SK-N-MC (cell line): ENCODE results near the gene GSK3B.

Source experiments
- EZH2 ChIP-seq: fragments of 200-600 bp; sonication (generic); IDR thresholded peaks from one replicate; pipeline ENCODE4 v1.6.1; 2017; ENCODE audit warnings: antibody characterized with exemption
- POLR2AphosphoS5 ChIP-seq: IDR thresholded peaks from 2 replicates; pipeline ENCODE4 v1.6.1; 2012; ENCODE audit warnings: mild to moderate bottlenecking, low read depth, low read length, borderline replicate concordance

DNA sequence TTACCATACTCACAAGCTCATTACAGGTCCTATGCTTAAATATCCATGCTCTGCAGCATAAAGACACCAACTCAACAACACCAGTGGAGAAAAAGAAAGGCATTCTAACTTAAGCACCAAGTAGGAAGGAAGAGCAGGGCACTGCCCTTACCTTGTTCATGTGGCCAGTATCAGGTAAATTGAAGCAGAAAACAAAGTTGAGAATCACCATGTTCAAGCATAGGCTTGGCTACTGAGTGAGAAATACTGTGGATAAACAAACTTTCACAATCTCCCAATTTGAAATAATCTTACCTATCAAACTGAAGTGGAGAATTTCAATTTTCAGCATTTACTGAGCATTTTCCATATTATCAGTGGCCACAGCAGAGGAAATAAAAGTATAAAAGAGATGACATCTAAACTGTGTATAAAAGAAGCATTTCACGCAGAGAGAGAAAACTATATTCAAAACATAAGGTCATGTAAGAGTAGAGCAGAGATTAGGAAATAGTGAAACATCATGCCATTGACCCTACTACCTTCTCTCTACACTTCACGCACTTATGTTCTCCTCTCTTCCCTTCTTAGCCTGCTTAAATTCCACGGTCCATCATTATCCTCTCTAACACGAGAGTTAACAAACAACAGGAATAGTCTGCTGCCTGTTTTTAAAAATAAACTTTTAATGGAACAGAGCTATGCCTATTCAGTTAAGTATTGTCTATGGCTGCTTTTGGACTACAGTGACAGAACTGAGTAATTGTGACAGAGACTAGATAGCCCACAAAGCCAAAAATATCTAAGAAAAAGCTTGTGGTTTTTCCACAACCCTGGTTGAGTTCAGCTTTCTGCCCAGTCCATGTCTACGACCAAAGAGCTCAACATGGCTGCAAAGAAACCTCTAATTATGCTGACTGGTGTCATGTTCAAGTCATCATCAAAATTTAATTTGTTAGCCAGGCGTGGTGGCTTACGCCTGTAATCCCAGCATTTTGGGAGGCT is 169.8 kb downstream of the GSK3B start:
- TF ChIP-seq POLR2AphosphoS5: no peak
- no peak for TF ChIP-seq EZH2
